ENCODE measurements around the gene OPHN1. TPM values are rescaled to one million over a fixed set of nuclear protein-coding genes. Genes with fewer than 3 reads are reported as not detected.

Gene OPHN1, protein sequence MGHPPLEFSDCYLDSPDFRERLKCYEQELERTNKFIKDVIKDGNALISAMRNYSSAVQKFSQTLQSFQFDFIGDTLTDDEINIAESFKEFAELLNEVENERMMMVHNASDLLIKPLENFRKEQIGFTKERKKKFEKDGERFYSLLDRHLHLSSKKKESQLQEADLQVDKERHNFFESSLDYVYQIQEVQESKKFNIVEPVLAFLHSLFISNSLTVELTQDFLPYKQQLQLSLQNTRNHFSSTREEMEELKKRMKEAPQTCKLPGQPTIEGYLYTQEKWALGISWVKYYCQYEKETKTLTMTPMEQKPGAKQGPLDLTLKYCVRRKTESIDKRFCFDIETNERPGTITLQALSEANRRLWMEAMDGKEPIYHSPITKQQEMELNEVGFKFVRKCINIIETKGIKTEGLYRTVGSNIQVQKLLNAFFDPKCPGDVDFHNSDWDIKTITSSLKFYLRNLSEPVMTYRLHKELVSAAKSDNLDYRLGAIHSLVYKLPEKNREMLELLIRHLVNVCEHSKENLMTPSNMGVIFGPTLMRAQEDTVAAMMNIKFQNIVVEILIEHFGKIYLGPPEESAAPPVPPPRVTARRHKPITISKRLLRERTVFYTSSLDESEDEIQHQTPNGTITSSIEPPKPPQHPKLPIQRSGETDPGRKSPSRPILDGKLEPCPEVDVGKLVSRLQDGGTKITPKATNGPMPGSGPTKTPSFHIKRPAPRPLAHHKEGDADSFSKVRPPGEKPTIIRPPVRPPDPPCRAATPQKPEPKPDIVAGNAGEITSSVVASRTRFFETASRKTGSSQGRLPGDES
- 10.7 TPM for total RNA-seq
- long read RNA-seq, partial matches to known transcripts: 3 of 11 reads
- long read RNA-seq, other reads (novel, unspliced or antisense): 8 of 11 reads

DNA sequence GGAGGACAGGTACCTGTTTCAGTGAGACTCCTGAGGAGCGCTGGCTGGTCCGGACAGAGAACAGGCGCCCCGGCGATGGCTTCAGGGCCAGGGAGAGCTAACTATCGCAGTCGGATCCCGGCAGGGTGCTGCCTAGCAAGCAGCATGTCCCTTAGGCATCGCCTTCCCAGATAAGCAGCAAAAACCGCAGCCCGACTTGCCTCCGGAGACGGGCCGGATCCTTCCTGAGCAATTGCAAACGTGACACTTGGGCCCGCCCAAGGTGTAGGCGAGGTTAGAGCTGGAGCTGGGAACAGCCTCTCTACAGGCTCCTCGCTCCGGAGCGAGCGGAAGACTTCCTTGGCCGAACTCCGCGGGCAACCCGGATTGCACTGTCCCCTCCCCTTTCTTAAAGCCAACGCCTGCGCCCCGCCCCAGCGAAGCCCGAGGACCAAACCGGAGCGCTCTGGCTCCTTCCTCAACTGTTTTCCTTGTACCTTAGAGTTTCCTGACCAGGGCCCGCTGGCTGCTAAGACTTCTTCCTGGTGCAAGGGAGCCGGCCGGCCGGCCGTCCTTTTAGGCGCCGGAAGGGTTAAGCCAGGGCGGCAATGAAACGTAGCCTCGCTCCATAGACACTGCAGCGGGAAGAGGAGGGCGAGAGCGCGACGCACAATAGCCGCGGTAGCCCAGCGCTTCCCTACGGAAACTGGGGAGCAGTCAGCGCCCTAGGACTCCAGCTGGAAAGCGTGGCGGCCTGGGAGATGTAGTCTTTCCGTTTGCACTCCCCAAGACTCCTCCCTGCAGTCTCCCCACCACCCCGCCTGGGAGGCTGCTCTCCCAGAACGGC, at the start of gene OPHN1:
Gene OPHN1 (minus strand): TSS at position 341 of the 826 bp plus-strand sequence. CDS start 475 bp downstream, outside the sequence.
- H3K9me3 ChIP-seq: no peaks in the 10 kb centered on the region
- peak; percentile 85 for DNase-seq
- H3K4me1 ChIP-seq: peaks cover 7% of the 10 kb centered on the region
- TF ChIP-seq, protein P1, sequence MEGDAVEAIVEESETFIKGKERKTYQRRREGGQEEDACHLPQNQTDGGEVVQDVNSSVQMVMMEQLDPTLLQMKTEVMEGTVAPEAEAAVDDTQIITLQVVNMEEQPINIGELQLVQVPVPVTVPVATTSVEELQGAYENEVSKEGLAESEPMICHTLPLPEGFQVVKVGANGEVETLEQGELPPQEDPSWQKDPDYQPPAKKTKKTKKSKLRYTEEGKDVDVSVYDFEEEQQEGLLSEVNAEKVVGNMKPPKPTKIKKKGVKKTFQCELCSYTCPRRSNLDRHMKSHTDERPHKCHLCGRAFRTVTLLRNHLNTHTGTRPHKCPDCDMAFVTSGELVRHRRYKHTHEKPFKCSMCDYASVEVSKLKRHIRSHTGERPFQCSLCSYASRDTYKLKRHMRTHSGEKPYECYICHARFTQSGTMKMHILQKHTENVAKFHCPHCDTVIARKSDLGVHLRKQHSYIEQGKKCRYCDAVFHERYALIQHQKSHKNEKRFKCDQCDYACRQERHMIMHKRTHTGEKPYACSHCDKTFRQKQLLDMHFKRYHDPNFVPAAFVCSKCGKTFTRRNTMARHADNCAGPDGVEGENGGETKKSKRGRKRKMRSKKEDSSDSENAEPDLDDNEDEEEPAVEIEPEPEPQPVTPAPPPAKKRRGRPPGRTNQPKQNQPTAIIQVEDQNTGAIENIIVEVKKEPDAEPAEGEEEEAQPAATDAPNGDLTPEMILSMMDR (IDR thresholded peaks at IDR 0.05): no peak
- H3K36me3 ChIP-seq: no peaks in the 10 kb centered on the region
- intact Hi-C loops (cut with DNase I): no loop called here
- peak within 1 kb of the TSS; percentile 72 for H3K4me3 ChIP-seq
- H3K27me3 ChIP-seq (ENCODE audit: low read depth): no peaks in the 10 kb centered on the region
- H3K27ac ChIP-seq: peak within 1 kb of the TSS; percentile 83
- peak; percentile 96 to 98 for ATAC-seq

- Histone ChIP-seq H3K9me3 (no peaks in the 10 kb centered on the region), H3K36me3 (no peaks in the 10 kb centered on the region), H3K4me3 (no peak overlapping the region), H3K27me3 (ENCODE audit: low read depth) (no peaks in the 10 kb centered on the region), H3K27ac (no peak overlapping the region), H3K4me1 (no peaks in the 10 kb centered on the region)
- ATAC-seq (no peak), DNase-seq (no peak)
- TF ChIP-seq, protein P1 (IDR thresholded peaks at IDR 0.05): no peak
- intact Hi-C loops (cut with DNase I): no loop called here
Observed at GRCh38 chrX:68480969-68481368, 47.7 kb upstream of the OPHN1 start.

DNA sequence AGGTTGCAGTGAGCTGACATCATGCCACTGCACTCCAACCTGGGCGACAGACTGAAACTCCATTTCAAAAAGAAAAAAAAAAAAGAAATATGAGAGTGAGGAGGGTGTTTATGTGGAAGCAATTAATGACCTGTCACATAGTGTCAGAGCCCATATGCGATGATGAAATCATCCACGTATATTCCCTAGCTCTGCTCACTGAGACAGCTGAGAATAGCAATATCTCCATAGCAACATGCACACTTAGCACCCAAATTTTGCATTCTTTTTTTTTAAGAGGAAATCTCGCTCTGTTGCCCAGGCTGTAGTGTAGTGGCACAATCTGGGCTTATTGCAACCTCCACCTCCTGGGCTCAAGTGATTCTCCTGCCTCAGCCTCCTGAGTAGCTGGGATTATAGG, 31.5 kb upstream of the OPHN1 start:
- H3K9me3 ChIP-seq: no peaks in the 10 kb centered on the region
- no peaks in the 10 kb centered on the region for H3K36me3 ChIP-seq
- DNase-seq (no peak), ATAC-seq (no peak)
- TF ChIP-seq, protein P1 (IDR thresholded peaks at IDR 0.05): no peak
- H3K4me1 ChIP-seq: peaks cover 4% of the 10 kb centered on the region
- no peak overlapping the region for H3K4me3 ChIP-seq
- H3K27me3 ChIP-seq (ENCODE audit: low read depth): no peaks in the 10 kb centered on the region
- intact Hi-C loops (cut with DNase I): no loop called here
- no peak overlapping the region for H3K27ac ChIP-seq

DNA sequence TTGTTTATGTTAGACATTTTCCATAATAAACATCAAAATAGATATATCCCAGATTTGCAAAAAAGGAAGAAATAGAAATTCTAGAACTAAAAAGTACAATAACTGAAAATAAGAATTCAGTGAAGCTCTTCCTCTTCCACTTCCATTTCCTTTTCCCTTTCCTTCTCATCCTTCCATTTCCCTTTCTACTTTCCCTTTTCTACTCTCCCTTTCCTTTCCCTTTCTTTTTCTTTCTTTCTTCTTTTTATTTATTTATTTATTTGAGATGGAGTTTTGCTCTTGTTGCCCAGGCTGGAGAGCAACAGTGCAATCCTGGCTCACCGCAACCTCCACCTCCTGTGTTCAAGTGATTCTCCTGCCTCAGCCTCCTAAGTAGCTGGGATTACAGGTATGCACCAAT, 30.6 kb upstream of the OPHN1 start:
- Histone ChIP-seq H3K4me1 (peaks cover 4% of the 10 kb centered on the region), H3K9me3 (no peaks in the 10 kb centered on the region), H3K4me3 (no peak overlapping the region), H3K27ac (no peak overlapping the region), H3K36me3 (no peaks in the 10 kb centered on the region), H3K27me3 (ENCODE audit: low read depth) (no peaks in the 10 kb centered on the region)
- no peak for ATAC-seq
- TF ChIP-seq, protein P1 (IDR thresholded peaks at IDR 0.05): no peak
- intact Hi-C loops (cut with DNase I): no loop called here
- DNase-seq: no peak

- no peak overlapping the region for H3K4me3 ChIP-seq
- intact Hi-C loops (cut with DNase I): no loop called here
- ATAC-seq: peak in 1 of 2 donors; percentile 68
- TF ChIP-seq, protein P1 (IDR thresholded peaks at IDR 0.05): peak; percentile 50
- peaks cover 4% of the 10 kb centered on the region for H3K4me1 ChIP-seq
- H3K27ac ChIP-seq: no peak overlapping the region
- H3K9me3 ChIP-seq: no peaks in the 10 kb centered on the region
- no peaks in the 10 kb centered on the region for H3K27me3 ChIP-seq (ENCODE audit: low read depth)
- no peak for DNase-seq
- no peaks in the 10 kb centered on the region for H3K36me3 ChIP-seq
Observed at GRCh38 chrX:68462653-68463052, 29.4 kb upstream of the OPHN1 start.

All from lower lobe of right lung (tissue), 2 donors.